K562 (cell line): ENCODE measurements around the gene MRPL40. TPM values are rescaled to one million over a fixed set of nuclear protein-coding genes. Genes with fewer than 3 reads are reported as not detected.

Experiments
- BCL6 ChIP-seq: fragments of 250-450 bp; sonication (Bioruptor Pico); IDR thresholded peaks from 2 replicates; pipeline ENCODE4 v1.4.0; 2020
- ELF1 ChIP-seq: fragments of 200-800 bp; sonication (Bioruptor generic); IDR thresholded peaks from 2 replicates; pipeline ENCODE4 v1.6.1; 2016; ENCODE audit warnings: missing genetic modification characterization, missing compliant biosample characterization
- FOXM1 ChIP-seq, 2 experiments: fragments of 450-650 bp in 1 of 2; sonication (generic) in 1 of 2; formaldehyde crosslinking in 1 of 2; IDR thresholded peaks; 2 replicates each; pipeline versions ENCODE4 v1.6.1 to v1.9.0; 2017 to 2022; ENCODE audit warnings: low read depth in 2 of 2, mild to moderate bottlenecking in 2 of 2, missing genetic modification reagents in 1 of 2, moderate library complexity in 1 of 2
- POLR2AphosphoS2 ChIP-seq: IDR thresholded peaks from 2 replicates; pipeline ENCODE4 v1.6.1; 2012; ENCODE audit warnings: low read length, improper control_type of control experiment
- TSHZ1 ChIP-seq: fragments of 250-450 bp; sonication (Bioruptor Pico); IDR thresholded peaks from 2 replicates; pipeline ENCODE4 v1.4.0; 2020; ENCODE audit warnings: mild to moderate bottlenecking, moderate library complexity
- ZBTB40 ChIP-seq, 2 experiments: fragments of 450-650 bp in 1 of 2; sonication (generic) in 1 of 2; formaldehyde crosslinking in 1 of 2; IDR thresholded peaks; 2 replicates each; pipeline versions ENCODE4 v1.7.1 to v1.9.0; 2016 to 2022; ENCODE audit warnings: inconsistent platforms in 1 of 2, mild to moderate bottlenecking in 1 of 2, missing genetic modification reagents in 1 of 2
- ZMIZ1 ChIP-seq, 2 experiments: fragments of 150-350 bp in 1 of 2; IDR thresholded peaks; 2 replicates each; pipeline ENCODE4 v1.6.1; 2012 to 2016; ENCODE audit warnings: low read depth in 2 of 2, low read length in 2 of 2, mild to moderate bottlenecking in 1 of 2, moderate library complexity in 1 of 2
- ZNF212 ChIP-seq: fragments of 450-650 bp; formaldehyde crosslinking; IDR thresholded peaks from 2 replicates; pipeline ENCODE4 v1.4.0; 2020; ENCODE audit warnings: mild to moderate bottlenecking
- ZNF707 ChIP-seq: fragments of 250-450 bp; sonication (Bioruptor Pico); conservative IDR thresholded peaks from 2 replicates; pipeline ENCODE4 v1.8.0; 2022; ENCODE audit warnings: inconsistent platforms, mild to moderate bottlenecking, moderate library complexity
- polyA plus RNA-seq, 8 experiments: library from polyadenylated mRNA; depleted of rRNA in 4 of 8; stranded (reverse) in 5 of 8; unstranded in 3 of 8; fragments of >200 nt; fragmentation: Nextera tagmentation in 2 of 8; fragmentation: Illumina TruSeq in 1 of 8; extraction: Ambion mirVana in 2 of 8; extraction: Trizol in 1 of 8; gene quantifications; 2 replicates each; pipeline versions ENCODE4 v1.2.1 to v1.2.3, GENCODE V29; 2011 to 2014; ENCODE audit warnings: inconsistent platforms in 1 of 8, missing spikeins in 1 of 8
- total RNA-seq, 7 experiments: library from RNA; depleted of rRNA in 6 of 7; stranded (reverse); fragments of >200 nt in 6 of 7; fragmentation: Illumina TruSeq in 2 of 7; extraction: Trizol in 2 of 7; gene quantifications; 2 replicates each; pipeline versions ENCODE4 v1.2.1 to v1.2.3, GENCODE V29; 2011 to 2021; ENCODE audit warnings: low replicate concordance in 1 of 7

The MRPL40 gene
- total and polyA plus RNA-seq, 9 of the 15 experiments (the other 6 are each of a cell fraction or from before 2014, with no cell fraction given), result 132 to 652 (median 208) TPM

- TF ChIP-seq ZMIZ1 (IDR thresholded peaks at IDR 0.05; ENCODE audit: low read depth in 2 of 2, low read length in 2 of 2), result no peak
- no peak for TF ChIP-seq FOXM1 (IDR thresholded peaks at IDR 0.05; ENCODE audit: low read depth)
- no peak for TF ChIP-seq FOXM1 (CRISPR knock-in tag; IDR thresholded peaks at IDR 0.05; ENCODE audit: low read depth)
- no peak for TF ChIP-seq ZNF707 (CRISPR knock-in tag)
- TF ChIP-seq BCL6, result no peak
- no peak for TF ChIP-seq TSHZ1 (CRISPR knock-in tag)
- TF ChIP-seq POLR2AphosphoS2, result no peak
- TF ChIP-seq ELF1 (tag), result no peak
- no peak for TF ChIP-seq ZNF212 (CRISPR knock-in tag)
- TF ChIP-seq ZBTB40 (IDR thresholded peaks at IDR 0.05), result no peak
- TF ChIP-seq ZBTB40 (CRISPR knock-in tag; IDR thresholded peaks at IDR 0.05), result no peak; the same call in 1 of the 2 replicates
Measured at GRCh38 chr22:19394274-19395050, 37.9 kb upstream of the MRPL40 start (continued).
